H9 (cell line): ENCODE results near the gene ZNF423. TPM values are rescaled to one million over a fixed set of nuclear protein-coding genes. Genes with fewer than 3 reads are reported as not detected.

Source experiments
- DNase-seq: peaks from one replicate; pipeline ENCODE4 v3.0.0-alpha.2; 2017
- H2AFZ ChIP-seq: one replicate; pipeline ENCODE4 v1.6.1; 2013; ENCODE audit warnings: mild to moderate bottlenecking, low read length, control low read depth, moderate library complexity
- H2AK5ac ChIP-seq: 2 replicates; pipeline ENCODE4 v1.6.1; 2013; ENCODE audit warnings: low read length, control low read depth, mixed read lengths; ENCODE audit not compliant: insufficient read length
- H2BK120ac ChIP-seq: one replicate; pipeline ENCODE4 v1.6.1; 2013; ENCODE audit warnings: low read depth, mild to moderate bottlenecking, low read length, control low read depth, inconsistent platforms; ENCODE audit not compliant: poor library complexity, severe bottlenecking
- H2BK12ac ChIP-seq: 2 replicates; pipeline ENCODE4 v1.6.1; 2013; ENCODE audit warnings: low read length, control low read depth, mixed read lengths, low read depth; ENCODE audit not compliant: insufficient read length
- H2BK15ac ChIP-seq: 2 replicates; pipeline ENCODE4 v1.6.1; 2013; ENCODE audit warnings: low read depth, low read length, control low read depth
- H2BK20ac ChIP-seq: one replicate; pipeline ENCODE4 v1.6.1; 2013; ENCODE audit warnings: low read depth, mild to moderate bottlenecking, low read length, control low read depth, inconsistent platforms; ENCODE audit not compliant: poor library complexity, severe bottlenecking
- H2BK5ac ChIP-seq: 2 replicates; pipeline ENCODE4 v1.6.1; 2013; ENCODE audit warnings: low read length, control low read depth, mixed read lengths; ENCODE audit not compliant: insufficient read length
- H3K14ac ChIP-seq: 2 replicates; pipeline ENCODE4 v1.6.1; 2013; ENCODE audit warnings: low read length, control low read depth; ENCODE audit not compliant: insufficient read depth
- H3K18ac ChIP-seq: 2 replicates; pipeline ENCODE4 v1.6.1; 2013; ENCODE audit warnings: low read depth, mild to moderate bottlenecking, mixed read lengths, low read length, control low read depth; ENCODE audit not compliant: insufficient read length
- H3K23ac ChIP-seq: 2 replicates; pipeline ENCODE4 v1.6.1; 2013; ENCODE audit warnings: low read length, control low read depth, mixed read lengths, low read depth; ENCODE audit not compliant: insufficient read length
- H3K23me2 ChIP-seq: 2 replicates; pipeline ENCODE4 v1.6.1; 2013; ENCODE audit warnings: low read depth, mild to moderate bottlenecking, mixed read lengths, low read length, control low read depth; ENCODE audit not compliant: insufficient read length, poor library complexity, severe bottlenecking
- H3K27ac ChIP-seq: 2 replicates; pipeline ENCODE4 v1.5.1; 2013; ENCODE audit warnings: low read length, control low read depth, mixed read lengths, low read depth; ENCODE audit not compliant: insufficient read length
- H3K27me3 ChIP-seq: 2 replicates; pipeline ENCODE4 v1.6.1; 2013; ENCODE audit warnings: low read length, control low read depth, inconsistent platforms; ENCODE audit not compliant: insufficient read depth
- H3K4ac ChIP-seq: 2 replicates; pipeline ENCODE4 v1.6.1; 2013; ENCODE audit warnings: low read depth, mild to moderate bottlenecking, control low read depth, inconsistent platforms, low read length, moderate library complexity
- H3K4me1 ChIP-seq: 2 replicates; pipeline ENCODE4 v1.6.1; 2013; ENCODE audit warnings: low read length, control low read depth, inconsistent platforms; ENCODE audit not compliant: insufficient read depth
- H3K4me2 ChIP-seq: 2 replicates; pipeline ENCODE4 v1.6.1; 2013; ENCODE audit warnings: low read length, control low read depth, mixed read lengths; ENCODE audit not compliant: insufficient read length, insufficient read depth
- H3K56ac ChIP-seq: 2 replicates; pipeline ENCODE4 v1.6.1; 2013; ENCODE audit warnings: low read depth, mild to moderate bottlenecking, mixed read lengths, low read length, control low read depth; ENCODE audit not compliant: insufficient read length
- H3K79me1 ChIP-seq: 2 replicates; pipeline ENCODE4 v1.6.1; 2013; ENCODE audit warnings: low read depth, mild to moderate bottlenecking, moderate library complexity, low read length, control low read depth, inconsistent platforms; ENCODE audit not compliant: insufficient read depth, poor library complexity, severe bottlenecking
- H3K79me2 ChIP-seq: 2 replicates; pipeline ENCODE4 v1.6.1; 2013; ENCODE audit warnings: low read length, control low read depth, inconsistent platforms; ENCODE audit not compliant: insufficient read depth
- H3K9ac ChIP-seq: 2 replicates; pipeline ENCODE4 v1.6.1; 2013; ENCODE audit warnings: low read length, control low read depth, mixed read lengths; ENCODE audit not compliant: insufficient read length; ENCODE audit errors: extremely low read depth
- H3K9me3 ChIP-seq: one replicate; pipeline ENCODE4 v1.6.1; 2013; ENCODE audit warnings: low read depth, low read length, inconsistent platforms; ENCODE audit not compliant: control insufficient read depth
- H3T11ph ChIP-seq: one replicate; pipeline ENCODE4 v1.6.1; 2013; ENCODE audit warnings: mild to moderate bottlenecking, low read length, control low read depth, inconsistent platforms
- H4K20me1 ChIP-seq: one replicate; pipeline ENCODE4 v1.6.1; 2013; ENCODE audit not compliant: control insufficient read depth, insufficient read length, insufficient read depth
- H4K5ac ChIP-seq: 2 replicates; pipeline ENCODE4 v1.6.1; 2013; ENCODE audit warnings: low read depth, mild to moderate bottlenecking, mixed read lengths, low read length, control low read depth; ENCODE audit not compliant: insufficient read length
- H4K8ac ChIP-seq: replicated peaks from 2 replicates; pipeline ENCODE4 v1.6.1; 2013; ENCODE audit warnings: low read length, control low read depth, mixed read lengths, low read depth; ENCODE audit not compliant: insufficient read length
- H4K91ac ChIP-seq: 2 replicates; pipeline ENCODE4 v1.6.1; 2013; ENCODE audit warnings: low read depth, mild to moderate bottlenecking, moderate library complexity, mixed read lengths, low read length, control low read depth; ENCODE audit not compliant: insufficient read length
- H3K27ac Mint-ChIP-seq, 3 experiments: 2 replicates in 2 of 3; 3 replicates in 1 of 3; pipeline ENCODE4 v1.8.0; 2020 to 2021; ENCODE audit warnings: mixed read lengths in 3 of 3, mild to moderate bottlenecking in 1 of 3, moderate library complexity in 1 of 3
- H3K27me3 Mint-ChIP-seq: 2 replicates; pipeline ENCODE4 v1.8.0; 2021; ENCODE audit warnings: low read depth, mild to moderate bottlenecking, moderate library complexity, mixed read lengths
- H3K36me3 Mint-ChIP-seq, 3 experiments: 2 replicates in 2 of 3; 3 replicates in 1 of 3; pipeline ENCODE4 v1.8.0; 2020 to 2021; ENCODE audit warnings: low read depth in 3 of 3, mixed read lengths in 3 of 3; ENCODE audit not compliant: insufficient read depth in 1 of 3
- H3K4me1 Mint-ChIP-seq, 2 experiments: 2 replicates each; pipeline ENCODE4 v1.8.0; 2020; ENCODE audit warnings: mixed read lengths in 2 of 2
- H3K4me3 Mint-ChIP-seq, 2 experiments: 2 replicates in 1 of 2; 3 replicates in 1 of 2; pipeline ENCODE4 v1.8.0; 2020 to 2021; ENCODE audit warnings: mild to moderate bottlenecking in 2 of 2, mixed read lengths in 2 of 2, moderate library complexity in 1 of 2
- H3K9me3 Mint-ChIP-seq, 2 experiments: 2 replicates in 1 of 2; 3 replicates in 1 of 2; pipeline ENCODE4 v1.8.0; 2020; ENCODE audit warnings: mild to moderate bottlenecking in 2 of 2, mixed read lengths in 2 of 2, moderate library complexity in 1 of 2
- CTCF ChIP-seq: fragments of 200-600 bp; sonication (generic); conservative IDR thresholded peaks from 3 replicates; pipeline ENCODE4 v1.8.0; 2021; ENCODE audit warnings: antibody characterized with exemption, mild to moderate bottlenecking
- WGBS: extraction: QIAGEN DNeasy Blood & Tissue Kit; methylation state at CpG from one replicate; pipeline ENCODE4 v1.1.7; 2013; ENCODE audit warnings: missing lambda C conversion rate, low lambda C conversion rate, mixed read lengths; ENCODE audit not compliant: insufficient read length; ENCODE audit errors: extremely low coverage; 5-methylcytosine and 5-hydroxymethylcytosine counted together
- total RNA-seq: library from RNA; stranded (reverse); gene quantifications from 2 replicates; pipeline ENCODE4 v1.2.1, GENCODE V29; 2021

ZNF423 gene
- total RNA-seq, 1 experiment from 2014 or later, result 51.5 TPM

DNA sequence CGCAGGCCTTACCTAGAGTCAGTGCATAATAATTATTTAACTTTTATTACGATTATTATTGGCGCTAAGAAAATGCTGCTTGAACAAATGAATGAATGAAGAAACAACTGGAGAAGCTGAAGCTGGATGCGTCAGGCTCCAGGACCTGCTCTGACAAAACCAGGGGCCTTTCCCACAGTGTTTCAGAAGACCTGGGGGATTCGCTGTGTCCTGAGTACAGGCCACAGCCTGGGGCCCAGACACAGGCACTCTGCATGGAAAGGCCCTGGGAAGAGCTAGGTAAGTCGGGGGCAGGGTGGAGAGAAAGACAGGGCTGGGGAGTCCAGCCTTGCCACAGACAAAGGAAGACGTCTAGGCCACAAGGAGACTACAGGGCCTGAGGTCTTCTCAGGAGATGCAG, 226.1 kb downstream of the ZNF423 start:
- H3K23ac ChIP-seq, result no peak overlapping the region
- H3K23me2 ChIP-seq, result no peaks in the 10 kb centered on the region
- H3K4ac ChIP-seq, result no peak overlapping the region
- H3K4me2 ChIP-seq, result no peak overlapping the region
- no peaks in the 10 kb centered on the region for H3K4me1 ChIP-seq
- Mint-ChIP-seq H3K36me3 (peaks cover under 1 to 12% (median 10%) of the 10 kb centered on the region in 3 experiments; a peak in 6 of 7 replicates), H3K4me1 (peaks cover 3 to 9% of the 10 kb centered on the region in 2 experiments; a peak in 1 of 4 replicates), H3K27me3 (no peaks in the 10 kb centered on the region), H3K27ac (no peak overlapping the region; a peak in 1 of 7 replicates), H3K9me3 (peaks cover 0 to 4% of the 10 kb centered on the region in 2 experiments; a peak in 2 of 5 replicates), H3K4me3 (no peak overlapping the region)
- H2BK120ac ChIP-seq, result no peak overlapping the region
- H3K79me2 ChIP-seq, result no peaks in the 10 kb centered on the region
- no peak overlapping the region for H3K14ac ChIP-seq
- H3K56ac ChIP-seq, result no peak overlapping the region
- H3K18ac ChIP-seq, result no peak overlapping the region
- H3K9ac ChIP-seq, result no peak overlapping the region
- H2BK12ac ChIP-seq, result no peak overlapping the region
- H4K91ac ChIP-seq, result no peak overlapping the region
- H4K20me1 ChIP-seq, result no peaks in the 10 kb centered on the region
- H3T11ph ChIP-seq, result no peak overlapping the region
- peak; percentile 12 for DNase-seq
- no peak overlapping the region for H2BK5ac ChIP-seq
- H3K27ac ChIP-seq, result no peak overlapping the region
- H4K8ac ChIP-seq, result no peak overlapping the region
- H2BK20ac ChIP-seq, result no peak overlapping the region
- no peak overlapping the region for H4K5ac ChIP-seq
- H2BK15ac ChIP-seq, result no peak overlapping the region
- H3K27me3 ChIP-seq, result no peaks in the 10 kb centered on the region
- no peak overlapping the region for H2AK5ac ChIP-seq
- WGBS, result no CpG with 5 or more reads among the region's 7 CpGs
- H2AFZ ChIP-seq, result no peak overlapping the region
- no peaks in the 10 kb centered on the region for H3K79me1 ChIP-seq
- no peak for TF ChIP-seq CTCF
- H3K9me3 ChIP-seq, result no peaks in the 10 kb centered on the region
